ENCODE measurements around the gene PATJ.
"Not testable (repeated sequence)": the region's sequence is repeated elsewhere in the genome, so short reads cannot be mapped to it uniquely, and the experiment has no call there.

The PATJ gene

DNA sequence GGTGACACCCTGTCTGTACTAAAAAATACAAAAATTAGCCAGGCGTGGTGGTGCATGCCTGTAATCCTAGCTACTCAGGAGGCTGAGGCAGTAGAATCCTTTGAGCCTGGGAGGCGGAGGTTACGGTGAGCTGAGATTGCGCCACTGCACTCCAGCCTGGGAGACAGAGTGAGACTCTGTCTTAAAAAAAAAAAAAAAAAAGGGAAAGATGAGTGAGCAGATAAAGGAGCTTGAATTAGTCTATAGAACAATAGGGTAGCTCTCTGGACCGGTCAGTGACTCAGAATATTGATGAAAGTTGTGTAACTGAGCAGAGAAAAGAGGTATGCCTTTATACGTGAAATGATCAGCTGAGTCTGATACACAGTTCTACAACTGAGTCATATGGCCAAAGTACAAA lies 95.3 kb downstream of the PATJ start:
- not testable (repeated sequence) for DNase-seq

DNA sequence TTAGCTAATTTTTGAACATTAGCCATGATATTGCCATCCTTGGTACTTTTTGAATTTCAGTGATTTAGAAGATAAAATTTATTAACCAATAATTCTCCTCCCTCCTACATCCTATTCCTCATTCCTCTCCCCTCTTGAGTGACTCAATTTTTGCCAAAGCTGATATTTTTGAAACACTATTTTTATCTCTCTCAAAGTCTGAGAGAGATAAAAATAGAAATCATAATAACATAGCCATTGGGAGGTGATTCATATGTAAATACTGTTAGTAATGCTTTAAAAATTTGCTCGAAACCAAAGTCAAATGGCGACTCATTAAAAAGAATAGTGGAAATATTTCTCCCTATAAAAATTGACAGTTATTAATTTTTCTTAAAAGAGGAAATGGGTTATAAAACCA lies 97.4 kb downstream of the PATJ start:
- no peak for DNase-seq

DNA sequence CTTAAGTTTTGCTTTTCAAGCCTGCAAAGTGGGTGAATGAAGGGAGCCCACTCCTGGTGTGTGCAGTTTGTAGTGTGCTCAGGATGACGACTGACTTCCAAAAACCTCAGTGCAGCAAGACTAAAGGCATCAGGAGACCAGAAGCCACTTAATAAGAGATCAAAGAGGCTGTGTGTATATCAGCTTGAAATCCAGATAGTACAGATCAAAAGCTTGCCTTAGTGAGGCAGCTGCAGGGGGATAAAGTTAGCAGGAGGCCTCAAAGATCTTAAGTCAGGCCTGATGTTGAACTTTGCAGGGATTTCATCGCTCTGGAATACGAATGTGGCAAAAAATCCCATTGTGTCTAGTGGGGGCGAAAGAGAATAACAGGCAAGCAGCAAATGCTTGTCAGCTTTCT lies 99.8 kb downstream of the PATJ start:
- DNase-seq, result no peak

DNA sequence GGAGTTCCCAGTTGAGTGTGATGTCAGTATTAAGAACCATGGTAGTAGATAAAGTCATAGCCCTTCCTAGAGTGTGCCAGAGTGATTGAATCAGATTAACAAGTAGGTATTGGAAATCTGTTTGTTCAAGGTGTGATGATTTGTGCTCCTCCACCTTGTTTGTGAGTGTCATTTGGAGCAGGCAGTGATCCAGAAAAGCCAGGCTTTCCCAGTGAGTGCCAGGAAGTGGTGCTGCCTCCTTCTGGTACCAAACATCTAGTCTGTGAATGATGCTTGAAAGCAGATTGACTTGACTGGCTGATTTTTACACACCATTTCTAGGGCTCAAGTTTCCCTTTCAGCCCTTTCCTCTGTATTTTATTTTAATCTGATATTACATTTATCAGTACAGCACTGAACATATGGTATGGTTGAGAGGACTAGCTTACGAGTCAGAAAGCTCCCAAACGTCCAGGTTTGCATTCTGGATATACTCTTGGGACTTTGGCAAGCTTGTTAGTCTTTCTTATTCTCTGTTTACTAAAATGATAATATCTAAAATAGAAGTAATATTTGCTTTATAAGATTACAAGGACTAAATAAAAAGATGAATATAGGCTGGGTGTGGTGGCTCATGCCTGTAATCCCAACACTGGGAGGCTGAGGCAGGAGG lies 100.7 kb downstream of the PATJ start:
- no peak for DNase-seq

DNA sequence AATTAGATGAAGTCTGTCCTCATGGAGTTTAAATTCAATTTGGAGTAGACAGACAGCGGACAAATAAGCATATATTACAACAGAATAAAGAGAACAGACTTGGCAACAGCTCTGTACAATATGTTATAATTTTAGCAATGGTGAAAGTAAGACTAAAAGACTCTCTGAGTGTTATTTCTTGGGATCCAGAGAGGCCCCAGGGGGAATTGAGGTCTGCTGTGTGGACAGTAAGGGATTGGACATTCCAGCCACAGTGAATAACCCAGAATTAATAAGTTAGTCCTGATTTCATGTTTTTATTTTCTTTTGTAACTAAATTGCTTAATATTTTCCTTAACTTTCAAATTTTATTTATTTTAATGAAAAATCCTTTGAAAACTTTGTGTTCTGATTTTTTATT lies 101.7 kb downstream of the PATJ start:
- no peak for DNase-seq

DNA sequence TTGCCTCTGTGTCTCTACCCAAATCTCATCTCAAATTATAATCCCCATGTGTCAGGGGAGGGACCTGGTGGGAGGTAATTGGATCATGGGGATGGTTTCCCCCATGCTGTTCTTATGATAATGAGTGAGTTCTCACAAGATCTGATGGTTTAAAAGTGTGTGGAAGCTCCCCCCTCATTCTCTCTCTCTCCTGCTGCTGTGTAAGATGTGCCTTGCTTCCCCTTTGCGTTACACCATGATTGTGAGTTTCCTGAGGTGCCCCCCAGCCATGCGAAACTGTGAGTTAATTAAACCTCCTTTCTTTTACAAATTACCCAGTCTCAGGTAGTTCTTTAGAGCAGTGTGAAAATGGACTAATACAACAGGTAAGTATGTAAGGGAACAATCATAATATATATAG lies 102.4 kb downstream of the PATJ start:
- DNase-seq, result not testable (repeated sequence)

DNA sequence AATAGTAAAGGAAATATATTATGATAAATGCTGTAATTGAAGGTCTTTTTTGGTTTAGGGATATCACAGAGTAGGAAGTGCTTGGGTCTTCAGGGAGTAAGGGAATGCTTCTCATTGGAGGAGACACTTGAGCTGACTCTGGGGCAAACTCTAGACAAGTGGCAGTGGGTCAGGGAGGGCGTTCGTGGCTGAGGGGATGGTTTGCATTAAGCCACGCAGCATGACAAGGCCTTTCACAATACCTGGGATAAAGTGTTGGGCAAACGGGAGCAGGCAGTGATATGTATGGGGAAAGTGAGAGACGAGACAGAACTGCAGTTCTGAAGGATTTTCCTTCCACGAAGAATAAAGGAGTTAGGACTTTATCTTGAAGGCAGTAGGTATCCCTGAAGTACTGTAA lies 109.0 kb downstream of the PATJ start:
- DNase-seq, result no peak

DNA sequence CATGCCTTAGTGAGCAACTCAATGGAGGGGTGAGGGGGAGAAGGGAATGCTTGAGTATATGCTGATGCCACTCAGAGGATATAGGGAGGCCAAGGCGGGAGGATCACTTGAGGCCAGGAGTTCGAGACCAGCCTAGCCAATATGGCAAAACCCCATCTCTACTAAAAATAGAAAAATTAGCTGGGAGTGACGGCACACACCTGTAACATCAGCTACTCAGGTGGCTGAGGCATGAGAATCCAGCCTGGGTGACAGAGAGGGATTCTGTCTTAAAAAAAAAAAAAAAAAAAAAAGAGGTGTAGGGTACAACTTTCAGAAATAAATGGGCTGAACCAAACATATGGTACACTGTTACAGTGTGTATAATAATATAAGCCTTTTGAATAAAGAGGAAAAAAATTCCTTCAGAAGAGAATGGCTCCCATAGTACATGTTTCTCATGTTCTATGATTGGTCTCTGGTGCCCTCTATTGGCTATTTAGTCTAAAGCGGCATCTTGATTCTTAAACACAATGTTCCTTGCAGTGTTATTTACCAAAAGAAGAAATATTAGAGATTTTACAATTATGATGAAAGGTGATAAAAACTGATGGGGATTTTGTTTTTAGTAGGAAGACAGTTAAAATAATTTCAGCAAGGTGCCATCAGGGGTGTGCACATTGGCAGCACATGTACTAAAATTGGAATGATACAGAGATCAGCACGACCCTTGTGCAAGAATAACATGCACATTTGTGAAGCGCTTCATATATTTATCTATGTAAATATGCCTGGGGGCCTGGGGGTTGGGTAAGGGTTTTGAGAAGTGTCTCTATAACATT lies 109.8 kb downstream of the PATJ start:
- no peak for DNase-seq

DNA sequence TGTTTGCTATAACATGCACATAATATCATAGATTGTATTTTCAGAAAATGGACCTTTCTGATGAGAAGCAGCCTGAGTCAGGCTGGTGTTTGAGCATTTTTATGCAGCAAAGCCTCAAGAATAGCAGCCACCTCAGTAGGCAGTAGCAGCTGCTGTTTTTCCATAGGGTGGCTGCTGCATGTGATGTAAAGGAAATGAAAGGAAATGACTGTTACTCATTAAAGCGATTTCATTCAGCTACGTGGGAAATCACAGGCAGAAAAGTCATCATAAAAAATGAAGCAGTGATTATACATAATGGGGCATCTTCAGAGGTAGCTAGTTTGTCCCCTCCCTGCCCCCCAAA lies 110.4 kb downstream of the PATJ start:
- no peak for DNase-seq

DNA sequence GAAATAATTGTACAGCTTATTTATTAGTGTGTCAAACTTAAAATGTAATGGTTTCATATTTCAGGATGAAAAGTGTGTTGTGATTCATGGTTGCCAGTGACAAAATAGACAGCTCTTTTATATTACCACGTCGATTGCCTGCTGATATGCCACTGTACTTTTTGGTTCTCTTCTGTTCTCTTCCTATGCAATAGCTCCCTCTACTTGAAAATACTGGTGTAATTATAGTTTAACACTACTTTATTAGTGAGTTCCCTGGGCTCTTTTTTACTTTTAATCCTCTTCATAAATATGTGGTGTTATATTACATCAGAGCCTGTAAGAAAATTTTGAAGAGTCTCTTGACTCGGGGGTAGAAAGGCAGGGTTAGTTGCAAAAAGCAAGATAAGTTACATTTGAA lies 111.3 kb downstream of the PATJ start:
- no peak for DNase-seq

DNA sequence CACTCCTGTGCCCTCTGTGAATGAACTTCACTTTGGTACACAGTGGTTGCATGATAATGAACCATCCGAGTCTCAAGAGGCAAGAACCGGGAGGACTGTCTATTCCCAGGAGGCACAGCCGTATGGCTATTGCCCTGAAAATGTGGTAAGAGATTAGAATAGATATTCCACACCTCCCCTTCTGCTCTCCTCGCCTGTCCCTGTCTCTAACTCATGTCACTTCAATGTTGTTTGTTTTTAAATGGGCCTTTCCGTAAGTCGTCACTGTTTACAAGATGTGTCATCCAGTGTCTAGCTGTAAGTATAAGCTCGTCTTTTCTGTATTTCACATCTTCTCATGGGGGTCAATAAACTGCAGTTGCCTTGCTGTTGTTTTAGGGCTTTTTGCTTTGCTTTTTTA lies 122.2 kb downstream of the PATJ start:
- no peak for DNase-seq

DNA sequence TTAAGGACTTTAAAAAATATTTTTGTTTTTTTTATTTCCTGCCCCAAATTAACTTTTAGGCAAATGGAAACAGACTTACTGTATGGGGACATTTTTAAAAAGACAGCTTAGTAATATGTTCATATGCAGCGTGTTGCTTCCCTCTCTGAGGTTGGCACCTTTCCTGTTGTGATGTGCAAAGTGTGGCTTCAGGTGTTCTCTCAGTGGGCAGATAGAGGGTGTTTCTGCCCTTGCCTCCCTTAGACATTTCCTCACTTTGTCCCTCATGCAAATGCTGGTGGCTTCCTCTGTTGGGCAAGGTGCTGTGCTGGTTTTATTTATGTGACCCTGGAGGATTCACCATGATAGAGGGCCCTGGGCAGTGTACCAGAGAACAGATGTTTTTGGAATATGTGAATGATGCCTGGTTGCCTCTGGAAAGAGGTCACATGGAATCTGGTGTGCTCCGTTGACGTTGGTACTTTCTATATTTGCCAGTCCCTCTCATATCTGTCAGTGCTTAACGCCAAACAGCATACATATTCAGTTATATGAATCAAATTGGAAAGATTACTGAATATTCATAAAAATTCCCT lies 123.5 kb downstream of the PATJ start:
- DNase-seq, result no peak

DNA sequence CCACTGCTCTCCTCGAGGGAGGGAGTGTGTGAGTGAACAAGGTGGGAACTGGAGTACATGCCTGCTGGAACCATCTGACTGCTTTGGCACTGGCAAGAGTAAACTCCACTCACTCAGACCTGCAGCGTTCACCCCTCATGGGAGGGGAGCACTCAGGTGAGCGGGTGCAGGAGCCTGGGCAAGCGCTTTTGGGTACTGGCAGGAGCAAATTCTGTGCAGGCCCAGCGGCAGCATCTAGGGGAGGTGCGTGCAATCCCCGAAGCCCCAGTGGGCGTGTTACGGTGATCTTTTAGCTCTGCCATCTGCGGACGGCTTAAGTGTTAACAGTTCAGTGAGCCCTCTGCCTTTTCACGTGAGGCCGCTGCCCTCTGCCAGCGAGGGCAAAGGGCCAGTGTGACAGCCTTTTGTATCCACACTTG lies 127.4 kb downstream of the PATJ start:
- DNase-seq, result no peak

DNA sequence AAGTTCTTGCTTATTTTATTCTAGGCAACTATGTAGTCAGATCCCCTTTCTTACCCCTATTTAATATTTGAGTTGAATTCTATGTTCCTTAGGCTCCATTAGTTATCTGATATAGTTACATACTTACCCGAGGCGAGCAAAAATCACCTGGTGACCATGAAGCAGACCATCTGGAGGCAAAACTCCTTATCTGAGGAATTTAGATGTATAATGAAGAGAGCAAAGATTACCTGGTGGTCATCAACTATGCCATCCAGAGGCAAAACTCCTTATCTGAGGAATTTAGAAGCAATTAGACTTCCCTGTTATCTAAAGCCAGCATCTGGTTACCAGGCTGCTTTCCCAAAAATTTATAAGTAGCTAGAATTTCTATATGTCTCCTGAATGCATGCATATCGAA lies 129.9 kb downstream of the PATJ start:
- DNase-seq, result no peak

DNA sequence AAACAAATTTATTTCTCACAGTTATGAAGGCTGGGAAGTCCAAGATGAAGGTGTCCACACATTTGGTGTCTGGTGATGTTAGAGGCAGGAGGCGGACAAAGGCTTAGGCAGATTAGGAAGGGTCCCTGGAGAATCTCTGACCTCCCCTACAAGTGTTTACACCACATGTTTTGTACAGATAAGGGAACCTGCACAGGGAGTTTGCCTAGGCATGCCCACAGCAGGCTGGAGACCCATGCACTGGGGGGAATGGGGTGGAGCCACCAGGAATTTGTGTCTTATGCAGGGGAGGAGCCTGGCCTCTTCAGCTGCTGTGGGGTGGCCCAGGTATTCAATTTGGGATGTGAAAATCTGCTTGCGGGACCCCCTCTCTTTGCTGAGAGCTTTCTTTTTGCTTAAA lies 131.3 kb downstream of the PATJ start:
- no peak for DNase-seq

DNA sequence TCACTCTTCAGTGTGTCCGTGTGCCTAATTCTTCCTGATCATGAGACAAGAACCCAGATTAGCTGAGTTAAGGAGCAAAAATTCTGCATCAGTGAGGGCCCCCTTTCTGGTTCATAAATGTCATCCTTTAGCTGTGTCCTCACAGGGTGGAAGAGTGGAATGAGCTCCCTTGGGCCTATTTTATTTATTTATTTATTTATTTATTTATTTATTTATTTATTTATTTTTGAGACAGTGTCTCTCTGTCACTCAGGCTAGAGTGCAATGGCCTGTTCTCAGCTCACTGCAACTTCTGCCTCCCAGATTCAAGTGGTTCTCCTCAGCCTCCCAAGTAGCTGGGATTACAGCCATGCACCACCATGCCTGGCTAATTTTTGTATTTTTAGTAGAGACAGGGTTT lies 131.7 kb downstream of the PATJ start:
- DNase-seq, result no peak

DNA sequence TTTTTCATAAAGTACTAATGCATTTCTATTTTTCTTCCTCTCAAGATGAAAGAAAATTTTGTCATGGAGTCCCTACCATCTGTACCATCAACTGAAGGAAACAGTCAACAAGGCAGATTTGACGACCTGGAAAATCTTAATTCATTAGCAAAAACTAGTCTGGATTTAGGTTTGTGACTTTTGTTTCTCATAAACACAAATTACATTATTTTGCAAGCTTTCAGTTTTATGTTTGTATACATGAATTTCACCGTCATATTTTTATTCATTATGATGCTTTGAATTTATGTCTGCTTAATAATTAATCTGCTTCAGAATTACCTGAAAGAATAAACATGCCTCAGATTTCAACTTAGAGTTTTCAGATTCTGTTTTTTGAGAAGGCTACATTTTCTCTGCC lies 132.9 kb downstream of the PATJ start:
- DNase-seq, result no peak

DNA sequence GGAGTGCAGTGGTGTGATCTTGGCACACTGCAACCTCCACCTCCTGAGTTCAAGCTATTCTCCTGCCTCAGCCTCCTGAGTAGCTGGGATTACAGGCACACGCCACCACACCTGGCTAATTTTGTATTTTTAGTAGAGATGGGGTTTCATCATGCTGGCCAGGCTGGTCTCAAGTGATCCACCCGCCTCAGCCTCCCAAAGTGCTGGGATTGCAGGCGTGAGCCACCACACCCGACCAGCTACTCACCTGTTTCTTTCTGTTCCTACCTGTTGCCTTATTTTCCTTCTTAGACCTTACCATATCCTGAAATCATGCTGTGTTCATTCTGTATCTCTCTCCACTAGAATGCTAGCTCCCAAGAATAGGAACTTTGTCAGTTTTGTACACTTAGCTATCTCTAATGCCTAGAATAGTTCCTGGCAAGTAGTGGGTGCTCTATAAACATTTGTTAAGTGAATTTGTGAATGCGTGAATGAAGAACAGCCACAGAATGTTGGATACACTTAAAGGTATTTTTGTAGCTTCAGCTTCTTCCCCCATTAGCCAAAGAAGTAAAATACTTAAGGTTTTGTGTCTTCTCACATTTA lies 137.7 kb downstream of the PATJ start:
- DNase-seq, result not testable (repeated sequence)

DNA sequence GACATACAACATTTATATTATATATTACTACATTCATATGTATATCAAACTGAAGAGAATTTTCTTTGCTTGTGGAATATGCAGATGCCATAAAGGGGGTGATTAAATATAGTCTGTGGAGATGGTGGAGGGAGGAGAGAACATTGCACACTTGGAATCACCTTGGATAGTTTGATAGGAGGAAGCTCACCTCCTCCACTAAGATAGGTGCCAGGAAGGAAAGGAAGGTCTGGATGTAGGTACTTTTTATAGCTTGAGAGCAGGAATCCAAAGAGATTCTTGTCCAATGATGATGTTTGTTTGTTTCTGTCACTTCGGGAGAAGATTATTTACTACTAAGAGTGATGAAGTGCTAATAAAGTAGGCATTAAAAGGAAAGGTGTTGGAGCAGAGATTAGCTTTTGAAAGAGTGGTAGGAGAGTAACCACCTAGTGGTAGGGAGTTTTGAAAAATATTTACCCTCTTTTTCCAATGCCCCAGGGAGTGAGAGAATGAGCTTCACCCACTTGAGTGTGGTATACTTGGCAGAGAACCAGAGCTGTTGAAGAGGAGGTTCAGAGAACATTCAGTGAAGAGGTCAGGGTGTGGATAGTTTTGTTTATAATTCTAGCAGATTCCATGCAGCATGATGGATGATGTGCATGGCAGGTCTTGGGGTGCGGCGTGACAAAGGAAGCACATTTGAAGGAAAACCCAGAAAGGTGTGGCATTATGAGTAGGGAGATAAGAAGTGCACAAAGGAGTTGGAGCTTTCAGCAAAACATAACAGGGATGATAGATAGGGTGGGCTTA lies 145.0 kb downstream of the PATJ start:
- no peak for DNase-seq

DNA sequence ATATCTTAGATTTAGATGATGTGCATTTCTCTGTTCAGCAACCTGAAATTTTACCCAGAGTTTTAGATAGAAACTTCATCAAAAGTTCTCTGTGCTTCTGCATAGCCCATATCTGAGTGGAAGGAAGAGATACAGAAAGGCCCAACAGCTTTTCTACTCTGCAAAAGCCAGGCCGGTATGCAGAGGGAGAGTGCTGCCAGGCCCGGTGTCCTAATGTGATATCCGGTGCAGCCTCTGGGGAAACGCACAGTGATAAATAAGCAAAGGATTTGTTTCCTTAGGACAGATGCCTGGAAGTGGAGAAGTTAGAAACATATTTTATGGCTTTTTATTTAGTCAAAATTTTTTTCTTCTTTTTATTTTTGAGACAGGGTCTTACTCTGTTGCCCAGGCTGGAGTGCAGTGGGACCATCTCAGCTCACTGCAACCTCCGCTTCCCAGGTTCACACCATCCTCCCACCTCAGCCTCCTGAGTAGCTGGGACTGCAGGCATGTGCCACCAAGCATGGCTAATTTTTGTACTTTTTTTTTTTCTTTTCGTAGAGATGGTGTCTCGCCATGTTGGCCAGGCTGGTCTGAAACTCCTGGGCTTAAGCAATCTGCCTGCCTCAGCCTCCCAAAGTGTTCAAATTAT lies 145.8 kb downstream of the PATJ start:
- DNase-seq, result no peak

DNA sequence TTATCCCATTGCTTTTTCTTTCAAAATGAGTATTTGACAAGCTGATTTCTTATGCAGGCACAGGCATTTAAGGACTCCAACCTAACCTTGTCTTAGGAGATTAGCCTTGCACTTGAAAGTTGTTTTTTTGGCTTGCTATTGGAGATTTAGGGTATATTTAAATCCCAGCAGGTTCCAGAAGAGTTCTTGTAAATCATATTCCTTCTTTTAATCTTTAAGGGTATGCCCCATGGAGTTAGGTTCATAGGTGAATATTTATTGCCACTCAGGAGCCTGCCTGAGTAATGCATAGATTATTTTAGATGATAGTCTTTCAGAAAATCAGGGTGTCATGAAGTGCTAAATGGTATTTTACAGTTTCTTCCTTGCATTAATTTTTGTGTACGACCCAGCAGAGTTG lies 146.5 kb downstream of the PATJ start:
- no peak for DNase-seq

DNA sequence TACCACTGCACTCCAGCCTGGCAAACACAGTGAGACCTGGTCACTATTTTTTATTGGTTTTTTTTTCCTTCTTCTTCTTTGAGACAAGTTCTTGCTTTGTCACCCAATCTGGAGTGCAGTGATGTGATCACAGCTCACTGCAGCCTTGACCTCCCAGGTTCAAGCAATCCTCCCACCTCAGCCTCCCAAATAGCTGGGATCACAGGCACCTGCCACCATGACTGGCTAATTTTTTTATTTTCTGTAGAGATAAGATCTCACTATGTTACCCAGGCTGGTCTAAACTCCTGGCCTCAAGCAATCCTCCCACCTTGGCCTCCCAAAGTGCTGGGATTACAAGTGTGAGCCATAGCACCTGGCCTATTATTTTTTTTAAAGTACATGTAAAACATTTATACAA lies 148.2 kb downstream of the PATJ start:
- DNase-seq, result not testable (repeated sequence)

DNA sequence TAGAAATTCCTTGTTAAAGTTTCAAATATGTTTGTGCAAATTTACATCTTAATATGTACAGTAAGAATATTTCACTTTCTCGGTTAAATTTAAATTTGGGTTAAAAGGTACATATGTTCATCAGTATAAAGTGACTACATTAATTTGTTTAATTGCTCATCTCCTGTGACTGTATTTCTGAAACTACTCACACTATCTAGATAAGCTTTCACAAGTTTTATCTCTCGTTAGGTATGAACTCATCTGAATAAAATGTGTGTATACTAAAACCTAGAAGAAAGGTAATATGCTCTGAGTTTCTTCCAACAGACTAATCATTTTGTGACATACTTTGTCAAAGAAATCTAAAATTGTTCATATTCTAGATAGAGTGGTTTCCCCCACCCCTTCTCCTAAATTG lies 150.7 kb downstream of the PATJ start:
- DNase-seq, result no peak
